ENCODE results near the gene SLC43A2.

Gene SLC43A2

GRCh38 chr17:1625053-1625452 is 3.6 kb downstream of the SLC43A2 start:
- Histone ChIP-seq H3K27ac (ENCODE audit: low read depth, low read length) (no peak overlapping the region), H3K4me3 (ENCODE audit: low read depth in 1 of 5, low read length in 5 of 5) (no peak overlapping the region), H3K4me1 (ENCODE audit: control insufficient read depth in 5 of 5, insufficient read depth in 5 of 5, low read length in 5 of 5) (peaks cover 7 to 71% (median 60%) of the 10 kb centered on the region in 5 donors)

GRCh38 chr17:1624650-1625049 is 4.0 kb downstream of the SLC43A2 start:
- Histone ChIP-seq H3K27me3 (ENCODE audit: control insufficient read depth in 5 of 5, insufficient read depth in 4 of 5, low read length in 5 of 5) (no peaks in the 10 kb centered on the region), H3K9me3 (ENCODE audit: control insufficient read depth in 5 of 5, low read length in 5 of 5) (no peaks in the 10 kb centered on the region), H3K4me1 (ENCODE audit: control insufficient read depth in 5 of 5, insufficient read depth in 5 of 5, low read length in 5 of 5) (peaks cover 7 to 67% (median 56%) of the 10 kb centered on the region in 5 donors), H3K36me3 (ENCODE audit: control insufficient read depth in 5 of 5, insufficient read depth in 5 of 5, low read length in 5 of 5) (peaks cover 0 to 31% (median 6%) of the 10 kb centered on the region in 5 donors), H3K9ac (ENCODE audit: low read length in 5 of 5) (no peak overlapping the region), H3K4me3 (ENCODE audit: low read depth in 1 of 5, low read length in 5 of 5) (no peak overlapping the region), H3K27ac (ENCODE audit: low read depth, low read length) (no peak overlapping the region)

More at GRCh38 chr17:1625053-1625452, 3.6 kb downstream of the SLC43A2 start:
- Histone ChIP-seq H3K9me3 (ENCODE audit: control insufficient read depth in 5 of 5, low read length in 5 of 5) (no peaks in the 10 kb centered on the region), H3K9ac (ENCODE audit: low read length in 5 of 5) (no peak overlapping the region), H3K36me3 (ENCODE audit: control insufficient read depth in 5 of 5, insufficient read depth in 5 of 5, low read length in 5 of 5) (peaks cover 0 to 29% (median 6%) of the 10 kb centered on the region in 5 donors), H3K27me3 (ENCODE audit: control insufficient read depth in 5 of 5, insufficient read depth in 4 of 5, low read length in 5 of 5) (no peaks in the 10 kb centered on the region)

GRCh38 chr17:1623057-1623630 is 5.5 kb downstream of the SLC43A2 start:
- H3K27ac ChIP-seq (ENCODE audit: low read depth, low read length): no peak overlapping the region
- peaks cover 7 to 61% (median 47%) of the 10 kb centered on the region in 5 donors for H3K4me1 ChIP-seq (ENCODE audit: control insufficient read depth in 5 of 5, insufficient read depth in 5 of 5, low read length in 5 of 5)
- peaks cover 0 to 37% (median 9%) of the 10 kb centered on the region in 5 donors for H3K36me3 ChIP-seq (ENCODE audit: control insufficient read depth in 5 of 5, insufficient read depth in 5 of 5, low read length in 5 of 5)
- no peaks in the 10 kb centered on the region for H3K9me3 ChIP-seq (ENCODE audit: control insufficient read depth in 5 of 5, low read length in 5 of 5)
- no peaks in the 10 kb centered on the region for H3K27me3 ChIP-seq (ENCODE audit: control insufficient read depth in 5 of 5, insufficient read depth in 4 of 5, low read length in 5 of 5)
- H3K9ac ChIP-seq (ENCODE audit: low read length in 5 of 5): no peak overlapping the region
- H3K4me3 ChIP-seq (ENCODE audit: low read depth in 1 of 5, low read length in 5 of 5): no peak overlapping the region

DNA sequence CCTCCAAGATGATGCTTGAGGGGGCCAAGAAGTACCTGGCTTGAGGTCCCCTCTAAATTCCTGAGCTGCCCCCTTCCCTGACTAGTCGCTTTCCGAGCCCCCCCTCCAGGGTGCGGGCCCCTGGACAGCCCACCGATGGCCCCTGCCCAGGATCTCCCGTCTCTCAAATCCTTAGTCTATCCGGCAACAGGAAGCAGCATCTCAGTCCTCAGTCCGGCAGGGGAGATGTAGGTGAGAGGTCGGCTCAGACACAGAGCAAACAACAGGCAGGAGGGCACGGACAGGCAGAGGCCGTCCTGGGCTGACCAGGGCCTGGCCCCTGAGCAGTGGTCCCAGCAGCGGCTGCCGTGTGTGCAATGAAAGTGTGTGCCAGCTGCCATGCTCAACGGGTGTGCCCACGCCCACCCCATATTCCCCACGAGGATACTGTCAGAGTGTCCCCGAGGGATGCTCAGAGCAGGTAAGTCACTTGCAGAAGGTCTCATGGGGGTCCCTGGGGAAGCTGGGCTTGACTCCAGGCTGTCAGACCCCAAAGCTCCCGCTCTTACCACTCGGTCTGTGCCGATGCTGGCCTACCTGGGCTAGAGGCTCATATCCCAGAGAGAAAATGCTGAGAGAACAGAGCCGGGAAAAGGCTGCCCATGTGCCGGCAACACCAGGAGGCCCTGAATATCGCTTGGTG is 7.2 kb downstream of the SLC43A2 start:
- Histone ChIP-seq H3K36me3 (ENCODE audit: control insufficient read depth in 5 of 5, insufficient read depth in 5 of 5, low read length in 5 of 5) (peaks cover 0 to 51% (median 12%) of the 10 kb centered on the region in 5 donors), H3K4me1 (ENCODE audit: control insufficient read depth in 5 of 5, insufficient read depth in 5 of 5, low read length in 5 of 5) (peaks cover 4 to 57% (median 30%) of the 10 kb centered on the region in 5 donors), H3K27ac (ENCODE audit: low read depth, low read length) (peak overlapping the region; percentile 86), H3K27me3 (ENCODE audit: control insufficient read depth in 5 of 5, insufficient read depth in 4 of 5, low read length in 5 of 5) (no peaks in the 10 kb centered on the region), H3K4me3 (ENCODE audit: low read depth in 1 of 5, low read length in 5 of 5) (peak overlapping the region in 4 of 5 donors; percentile 40 to 53 (median 46)), H3K9ac (ENCODE audit: low read length in 5 of 5) (peak overlapping the region in 3 of 5 donors; percentile 49 to 75 (median 62)), H3K9me3 (ENCODE audit: control insufficient read depth in 5 of 5, low read length in 5 of 5) (no peaks in the 10 kb centered on the region)

- Histone ChIP-seq H3K27ac (ENCODE audit: low read depth, low read length) (peak overlapping the region; percentile 86), H3K36me3 (ENCODE audit: control insufficient read depth in 5 of 5, insufficient read depth in 5 of 5, low read length in 5 of 5) (peaks cover 0 to 56% (median 13%) of the 10 kb centered on the region in 5 donors), H3K9ac (ENCODE audit: low read length in 5 of 5) (peak overlapping the region in 1 of 5 donors; percentile 75), H3K9me3 (ENCODE audit: control insufficient read depth in 5 of 5, low read length in 5 of 5) (no peaks in the 10 kb centered on the region), H3K27me3 (ENCODE audit: control insufficient read depth in 5 of 5, insufficient read depth in 4 of 5, low read length in 5 of 5) (no peaks in the 10 kb centered on the region), H3K4me3 (ENCODE audit: low read depth in 1 of 5, low read length in 5 of 5) (peak overlapping the region in 1 of 5 donors; percentile 53), H3K4me1 (ENCODE audit: control insufficient read depth in 5 of 5, insufficient read depth in 5 of 5, low read length in 5 of 5) (peaks cover 1 to 48% (median 21%) of the 10 kb centered on the region in 5 donors)
Observed at GRCh38 chr17:1620486-1620885, 8.1 kb downstream of the SLC43A2 start.

DNA sequence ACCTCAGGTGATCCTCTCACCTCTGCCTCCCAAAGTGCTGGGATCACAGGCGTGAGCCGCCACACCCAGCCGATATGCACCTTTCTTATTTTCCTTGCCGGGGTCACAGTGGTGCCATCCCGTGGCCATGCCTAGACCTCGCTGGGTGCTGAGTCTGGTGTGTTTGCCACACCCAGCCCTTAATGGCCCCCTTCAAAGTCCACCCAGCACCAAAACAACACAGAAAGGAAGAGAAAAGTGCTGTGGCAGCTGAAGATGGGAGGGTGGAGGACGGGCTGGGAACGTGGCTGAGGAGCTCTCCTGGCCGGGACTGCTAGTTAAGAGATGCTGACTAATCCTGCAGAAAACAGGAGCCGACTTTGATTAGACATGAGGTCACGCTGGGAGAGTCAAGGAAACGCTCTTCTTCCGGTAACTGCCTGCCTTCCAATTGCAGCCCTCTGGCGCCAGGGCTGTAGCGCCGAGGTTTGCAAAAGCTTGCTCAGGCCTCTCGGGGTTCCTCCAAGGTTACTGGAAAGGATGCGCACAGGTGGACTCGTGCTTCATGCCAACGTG is 10.9 kb downstream of the SLC43A2 start:
- Histone ChIP-seq H3K4me1 (ENCODE audit: control insufficient read depth in 5 of 5, insufficient read depth in 5 of 5, low read length in 5 of 5) (peaks cover 1 to 41% (median 18%) of the 10 kb centered on the region in 5 donors), H3K36me3 (ENCODE audit: control insufficient read depth in 5 of 5, insufficient read depth in 5 of 5, low read length in 5 of 5) (peaks cover 0 to 63% (median 19%) of the 10 kb centered on the region in 5 donors), H3K4me3 (ENCODE audit: low read depth in 1 of 5, low read length in 5 of 5) (peak overlapping the region in 2 of 5 donors; percentile 19 to 26), H3K9ac (ENCODE audit: low read length in 5 of 5) (peak overlapping the region in 1 of 5 donors; percentile 11), H3K27me3 (ENCODE audit: control insufficient read depth in 5 of 5, insufficient read depth in 4 of 5, low read length in 5 of 5) (no peaks in the 10 kb centered on the region), H3K27ac (ENCODE audit: low read depth, low read length) (peak overlapping the region; percentile 55), H3K9me3 (ENCODE audit: control insufficient read depth in 5 of 5, low read length in 5 of 5) (no peaks in the 10 kb centered on the region)

GRCh38 chr17:1616101-1616500 is 12.5 kb downstream of the SLC43A2 start:
- Histone ChIP-seq H3K4me3 (ENCODE audit: low read depth in 1 of 5, low read length in 5 of 5) (no peak overlapping the region), H3K27me3 (ENCODE audit: control insufficient read depth in 5 of 5, insufficient read depth in 4 of 5, low read length in 5 of 5) (no peaks in the 10 kb centered on the region), H3K36me3 (ENCODE audit: control insufficient read depth in 5 of 5, insufficient read depth in 5 of 5, low read length in 5 of 5) (peaks cover 0 to 60% (median 14%) of the 10 kb centered on the region in 5 donors), H3K27ac (ENCODE audit: low read depth, low read length) (no peak overlapping the region), H3K9ac (ENCODE audit: low read length in 5 of 5) (no peak overlapping the region), H3K4me1 (ENCODE audit: control insufficient read depth in 5 of 5, insufficient read depth in 5 of 5, low read length in 5 of 5) (peaks cover 0 to 45% (median 23%) of the 10 kb centered on the region in 5 donors), H3K9me3 (ENCODE audit: control insufficient read depth in 5 of 5, low read length in 5 of 5) (no peaks in the 10 kb centered on the region)

- no peaks in the 10 kb centered on the region for H3K27me3 ChIP-seq (ENCODE audit: control insufficient read depth in 5 of 5, insufficient read depth in 4 of 5, low read length in 5 of 5)
- no peak overlapping the region for H3K9ac ChIP-seq (ENCODE audit: low read length in 5 of 5)
- no peak overlapping the region for H3K4me3 ChIP-seq (ENCODE audit: low read depth in 1 of 5, low read length in 5 of 5)
- peaks cover 1 to 38% (median 26%) of the 10 kb centered on the region in 5 donors for H3K4me1 ChIP-seq (ENCODE audit: control insufficient read depth in 5 of 5, insufficient read depth in 5 of 5, low read length in 5 of 5)
- peak overlapping the region; percentile 40 for H3K27ac ChIP-seq (ENCODE audit: low read depth, low read length)
- H3K9me3 ChIP-seq (ENCODE audit: control insufficient read depth in 5 of 5, low read length in 5 of 5): no peaks in the 10 kb centered on the region
- H3K36me3 ChIP-seq (ENCODE audit: control insufficient read depth in 5 of 5, insufficient read depth in 5 of 5, low read length in 5 of 5): peaks cover 0 to 40% (median 14%) of the 10 kb centered on the region in 5 donors
Observed at GRCh38 chr17:1612400-1612799, 16.2 kb downstream of the SLC43A2 start.

DNA sequence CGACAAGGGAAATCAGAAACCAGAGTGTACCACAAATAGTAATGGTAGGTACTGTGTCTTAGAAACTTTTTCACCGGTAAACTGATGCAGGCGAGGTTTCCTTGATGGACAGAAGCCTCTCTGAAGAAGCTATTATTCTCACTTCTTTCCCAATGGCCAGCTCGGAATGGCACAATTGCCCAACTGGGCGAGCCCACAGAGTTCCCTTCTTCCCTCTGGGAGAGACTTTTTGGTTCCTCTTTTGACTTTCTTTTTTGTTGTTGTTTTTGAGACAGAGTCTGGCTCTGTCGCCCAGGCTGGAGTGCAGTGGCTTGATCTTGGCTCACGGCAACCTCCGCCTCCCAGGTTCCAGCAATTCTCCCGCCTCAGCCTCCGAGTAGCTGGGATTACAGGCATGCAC is 16.9 kb downstream of the SLC43A2 start:
- H3K27ac ChIP-seq (ENCODE audit: low read depth, low read length): peak overlapping the region; percentile 40
- H3K27me3 ChIP-seq (ENCODE audit: control insufficient read depth in 5 of 5, insufficient read depth in 4 of 5, low read length in 5 of 5): no peaks in the 10 kb centered on the region
- no peaks in the 10 kb centered on the region for H3K9me3 ChIP-seq (ENCODE audit: control insufficient read depth in 5 of 5, low read length in 5 of 5)
- peaks cover 5 to 40% (median 33%) of the 10 kb centered on the region in 5 donors for H3K4me1 ChIP-seq (ENCODE audit: control insufficient read depth in 5 of 5, insufficient read depth in 5 of 5, low read length in 5 of 5)
- H3K4me3 ChIP-seq (ENCODE audit: low read depth in 1 of 5, low read length in 5 of 5): no peak overlapping the region
- H3K36me3 ChIP-seq (ENCODE audit: control insufficient read depth in 5 of 5, insufficient read depth in 5 of 5, low read length in 5 of 5): peaks cover 0 to 37% (median 12%) of the 10 kb centered on the region in 5 donors
- no peak overlapping the region for H3K9ac ChIP-seq (ENCODE audit: low read length in 5 of 5)

- Histone ChIP-seq H3K4me1 (ENCODE audit: control insufficient read depth in 5 of 5, insufficient read depth in 5 of 5, low read length in 5 of 5) (peaks cover 5 to 63% (median 44%) of the 10 kb centered on the region in 5 donors), H3K9ac (ENCODE audit: low read length in 5 of 5) (no peak overlapping the region), H3K27ac (ENCODE audit: low read depth, low read length) (no peak overlapping the region)
Observed at GRCh38 chr17:1608676-1609075, 20.0 kb downstream of the SLC43A2 start.

More at GRCh38 chr17:1608676-1609075, 20.0 kb downstream of the SLC43A2 start:
- no peak overlapping the region for H3K4me3 ChIP-seq (ENCODE audit: low read depth in 1 of 5, low read length in 5 of 5)
- no peaks in the 10 kb centered on the region for H3K9me3 ChIP-seq (ENCODE audit: control insufficient read depth in 5 of 5, low read length in 5 of 5)
- no peaks in the 10 kb centered on the region for H3K27me3 ChIP-seq (ENCODE audit: control insufficient read depth in 5 of 5, insufficient read depth in 4 of 5, low read length in 5 of 5)
- H3K36me3 ChIP-seq (ENCODE audit: control insufficient read depth in 5 of 5, insufficient read depth in 5 of 5, low read length in 5 of 5): peaks cover 0 to 29% (median 2%) of the 10 kb centered on the region in 5 donors

Data from subcutaneous abdominal adipose tissue (tissue), 5 donors.